Heart left ventricle (tissue), 16 donors: ENCODE measurements around the gene TNIP1. TPM values are rescaled to one million over a fixed set of nuclear protein-coding genes. Genes with fewer than 3 reads are reported as not detected.

Experiments
- ATAC-seq, 4 donors: fragments of 200-7000 bp; cut with Tn5 transposase; one replicate each; pipeline ENCODE4 v1.9.1; 2020 to 2022; ENCODE audit warnings: moderate library complexity in 4 of 4, mild to moderate bottlenecking in 3 of 4, moderate number of reproducible peaks in 1 of 4
- DNase-seq, 5 donors: peaks; one replicate each; pipeline ENCODE4 v3.0.0-alpha.2; 2020
- H3K27ac ChIP-seq, 12 donors: fragments of 200-600 bp; sonication (generic) in 4 of 12; one replicate each; pipeline versions ENCODE4 v1.5.0 to v1.8.0; 2016 to 2022; ENCODE audit warnings: mild to moderate bottlenecking in 2 of 12
- H3K27me3 ChIP-seq, 9 donors: fragments of 200-600 bp; sonication (generic) in 2 of 9; one replicate each; pipeline versions ENCODE4 v1.5.1 to v1.8.0; 2016 to 2022; ENCODE audit warnings: mild to moderate bottlenecking in 3 of 9
- H3K36me3 ChIP-seq, 9 donors: fragments of 200-600 bp; sonication (generic) in 2 of 9; one replicate each; pipeline versions ENCODE4 v1.5.0 to v1.8.0; 2018 to 2022; ENCODE audit warnings: mild to moderate bottlenecking in 2 of 9
- H3K4me1 ChIP-seq, 12 donors: fragments of 200-600 bp; sonication (generic) in 4 of 12; one replicate each; pipeline versions ENCODE4 v1.5.0 to v1.8.0; 2016 to 2022; ENCODE audit warnings: mild to moderate bottlenecking in 3 of 12
- H3K4me3 ChIP-seq, 12 donors: fragments of 200-600 bp; sonication (generic) in 4 of 12; one replicate each; pipeline versions ENCODE4 v1.5.0 to v1.8.0; 2017 to 2022; ENCODE audit warnings: mild to moderate bottlenecking in 9 of 12, moderate library complexity in 4 of 12
- H3K9me3 ChIP-seq, 12 donors: fragments of 200-600 bp; sonication (generic) in 4 of 12; one replicate each; pipeline versions ENCODE4 v1.5.0 to v1.8.0; 2016 to 2022; ENCODE audit warnings: mild to moderate bottlenecking in 1 of 12
- CTCF ChIP-seq, 12 donors: fragments of 200-600 bp; sonication (generic) in 4 of 12; IDR thresholded peaks; one replicate each; pipeline versions ENCODE4 v1.5.0 to v1.8.0; 2018 to 2022; ENCODE audit warnings: antibody characterized with exemption in 12 of 12, mild to moderate bottlenecking in 5 of 12
- POLR2A ChIP-seq, 2 donors: fragments of 450-650 bp; IDR thresholded peaks; one replicate each; pipeline ENCODE4 v1.6.1; 2017; ENCODE audit warnings: antibody characterized with exemption in 2 of 2, mild to moderate bottlenecking in 2 of 2, moderate library complexity in 2 of 2
- WGBS, 4 donors: extraction: QIAGEN DNeasy Blood & Tissue Kit in 2 of 4; methylation state at CpG; one replicate each; pipeline versions ENCODE4 v1.1.5 to v1.1.7; 2013 to 2018; 5-methylcytosine and 5-hydroxymethylcytosine counted together
- intact Hi-C, 10 donors: fragments of 100-400 bp; cut with DNase I; formaldehyde crosslinking; loops; one replicate each; pipeline versions ENCODE4 v1.11.1 to v1.14.2; 2022
- polyA plus RNA-seq, 2 donors: library from polyadenylated mRNA; stranded (reverse); fragments of 200-250 nt; gene quantifications; one replicate each; pipeline ENCODE4 v1.2.3, GENCODE V29; 2013
- total RNA-seq, 9 donors: library from RNA; depleted of rRNA in 2 of 9; stranded (reverse); fragments of >200 nt in 2 of 9; fragmentation: NEBNext Ultra II Directional in 3 of 9; extraction: Animal tissue kit (Norgen Biotek cat#: 25700) in 3 of 9; gene quantifications; one replicate each; pipeline versions ENCODE4 v1.1.0 to v1.2.4, GENCODE V29; 2016 to 2023
- donor health status: ischemic (EF 13 %, LVEDD 7.1; RV severe dilation, severe dysfunction).
- donor health status: healthy with polysubstance abuse.
- donor health status: DM: no; HTN: yes; CAD: no.
- donor health status: DM: no; HTN: no; CAD: no.
- donor health status: ischemic (EF 25% LVEDD 6.9; RV normal size, moderate dysfunction).
- donor health status: ischemic (EF 25% LVEDD 5.7; RV mildly dilated, moderate dysfunction).
- donor health status: healthy.
- donor health status: DM: yes; HTN: yes; CAD: no.
- donor health status: ischemic (EF 35%, LVEDD 5.7; RV mildly dilated, moderate dysfunction).
- donor health status: nonischemic (EF 11% LVEDD 7.7; RV severe dilation, severe dysfunction).
- donor health status: DM: yes; HTN: yes; CAD: no.
- donor health status: PGD.
- donor health status: ischemic (EF 29% LVEDD 5.4; RV normal size, mild dysfunction).
- donor health status: nonischemic (EF 23%, LVEDD 6.1; RV moderate dilation, normal function).

Gene TNIP1
- total and polyA plus RNA-seq, 11 donors, result 86.0 to 180 (median 108) TPM

DNA sequence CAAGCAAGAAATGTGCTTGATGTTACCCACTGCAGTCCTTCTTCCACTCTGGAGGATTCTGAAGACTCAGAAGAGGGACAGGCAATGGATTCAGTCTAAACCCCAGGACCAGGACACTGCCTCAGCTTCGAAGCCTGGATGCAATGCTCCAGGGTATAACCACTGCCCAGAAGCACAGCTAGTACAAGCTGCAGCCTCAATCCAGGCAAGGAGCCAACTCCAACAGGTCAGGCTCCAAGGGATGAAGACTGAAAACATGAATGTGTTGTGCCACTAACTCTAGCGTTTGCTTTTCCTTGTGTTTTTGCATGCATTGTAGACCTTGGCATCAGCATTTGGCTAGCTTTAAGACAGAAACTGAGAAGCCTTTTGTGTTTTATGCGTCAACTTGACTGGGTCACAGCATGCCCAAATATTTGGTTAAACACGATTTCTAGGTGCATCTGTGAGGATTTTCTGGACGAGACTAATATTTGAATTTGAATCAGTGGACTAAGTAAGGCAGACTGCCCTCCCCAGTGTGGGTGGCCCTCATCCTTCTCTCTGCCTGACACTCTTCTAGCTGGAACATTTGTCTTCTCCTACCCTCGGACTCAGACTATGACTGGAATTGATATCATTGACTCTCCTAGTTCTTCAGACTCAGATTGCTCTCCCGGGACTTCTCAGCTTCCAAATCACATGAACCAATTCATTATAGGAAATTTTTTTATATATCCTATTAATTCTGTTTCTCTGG is 81.0 kb downstream of the TNIP1 start:
- H3K36me3 ChIP-seq, result no peaks in the 10 kb centered on the region
- no peaks in the 10 kb centered on the region for H3K27me3 ChIP-seq
- 45 to 58% (median 48%) methylated on average over 7 of the region's 7 CpGs for WGBS, 4 donors
- TF ChIP-seq POLR2A (IDR thresholded peaks at IDR 0.05), result no peak
- TF ChIP-seq CTCF (IDR thresholded peaks at IDR 0.05), result no peak
- peak overlapping the region in 1 of 12 donors; percentile 26 for H3K27ac ChIP-seq
- DNase-seq, result peak in 4 of 5 donors; percentile 50 to 82 (median 64)
- ATAC-seq, result peak; percentile 59 to 84 (median 80)
- peaks cover 0 to 22% (median 9%) of the 10 kb centered on the region in 12 donors for H3K4me1 ChIP-seq
- intact Hi-C loops, result loop anchor here in 9 of 10 donors (5.0 to 10.0 kb wide), 8 partner anchors 47 to 237 kb away; partner anchors contain the start of gene ANXA6 (in 1 of the 9)
- no peak overlapping the region for H3K4me3 ChIP-seq
- H3K9me3 ChIP-seq, result no peaks in the 10 kb centered on the region

- Histone ChIP-seq H3K4me1 (peaks cover 0 to 11% (median 0%) of the 10 kb centered on the region in 12 donors), H3K27me3 (no peaks in the 10 kb centered on the region), H3K9me3 (peaks cover 0 to 5% (median 0%) of the 10 kb centered on the region in 12 donors), H3K4me3 (no peak overlapping the region), H3K27ac (no peak overlapping the region), H3K36me3 (no peaks in the 10 kb centered on the region)
- intact Hi-C loops, result no loop called here
- ATAC-seq (no peak), DNase-seq (no peak)
- WGBS, 4 donors, result 70 to 82% (median 75%) methylated on average over 1 of the region's 1 CpG
- no peak for TF ChIP-seq POLR2A (IDR thresholded peaks at IDR 0.05)
- no peak for TF ChIP-seq CTCF (IDR thresholded peaks at IDR 0.05)
Observed at GRCh38 chr5:150993826-150994412, 86.9 kb downstream of the TNIP1 start.

- Histone ChIP-seq H3K4me1 (peaks cover 0 to 11% (median 0%) of the 10 kb centered on the region in 12 donors), H3K9me3 (peaks cover 0 to 5% (median 0%) of the 10 kb centered on the region in 12 donors), H3K27ac (no peak overlapping the region), H3K27me3 (no peaks in the 10 kb centered on the region), H3K4me3 (no peak overlapping the region), H3K36me3 (no peaks in the 10 kb centered on the region)
- intact Hi-C loops, result no loop called here
- TF ChIP-seq CTCF (IDR thresholded peaks at IDR 0.05), result no peak
- no peak for TF ChIP-seq POLR2A (IDR thresholded peaks at IDR 0.05)
- ATAC-seq (peak in 1 of 4 donors; percentile 77), DNase-seq (no peak)
- 61 to 79% (median 71%) methylated on average over 2 of the region's 2 CpGs for WGBS, 4 donors
Observed at GRCh38 chr5:150993422-150993821, 87.4 kb downstream of the TNIP1 start.

GRCh38 chr5:150992705-150993104 is 88.1 kb downstream of the TNIP1 start:
- peaks cover 0 to 5% (median 0%) of the 10 kb centered on the region in 12 donors for H3K9me3 ChIP-seq
- no peak for DNase-seq
- no peaks in the 10 kb centered on the region for H3K27me3 ChIP-seq
- intact Hi-C loops, result no loop called here
- no peaks in the 10 kb centered on the region for H3K36me3 ChIP-seq
- no peak overlapping the region for H3K27ac ChIP-seq
- ATAC-seq, result no peak
- no peak for TF ChIP-seq CTCF (IDR thresholded peaks at IDR 0.05)
- no peak for TF ChIP-seq POLR2A (IDR thresholded peaks at IDR 0.05)
- 93 to 97% (median 95%) methylated on average over 6 of the region's 6 CpGs for WGBS, 4 donors
- peaks cover 0 to 11% (median 0%) of the 10 kb centered on the region in 12 donors for H3K4me1 ChIP-seq
- no peak overlapping the region for H3K4me3 ChIP-seq
